ENCODE data around the gene SIGLEC6. TPM values are rescaled to one million over a fixed set of nuclear protein-coding genes. Genes with fewer than 3 reads are reported as not detected.

Gene SIGLEC6
- polyA plus RNA-seq: under 1 TPM in 2 of 3 donors, not detected in 1; 0.05 to 0.34 TPM

DNA sequence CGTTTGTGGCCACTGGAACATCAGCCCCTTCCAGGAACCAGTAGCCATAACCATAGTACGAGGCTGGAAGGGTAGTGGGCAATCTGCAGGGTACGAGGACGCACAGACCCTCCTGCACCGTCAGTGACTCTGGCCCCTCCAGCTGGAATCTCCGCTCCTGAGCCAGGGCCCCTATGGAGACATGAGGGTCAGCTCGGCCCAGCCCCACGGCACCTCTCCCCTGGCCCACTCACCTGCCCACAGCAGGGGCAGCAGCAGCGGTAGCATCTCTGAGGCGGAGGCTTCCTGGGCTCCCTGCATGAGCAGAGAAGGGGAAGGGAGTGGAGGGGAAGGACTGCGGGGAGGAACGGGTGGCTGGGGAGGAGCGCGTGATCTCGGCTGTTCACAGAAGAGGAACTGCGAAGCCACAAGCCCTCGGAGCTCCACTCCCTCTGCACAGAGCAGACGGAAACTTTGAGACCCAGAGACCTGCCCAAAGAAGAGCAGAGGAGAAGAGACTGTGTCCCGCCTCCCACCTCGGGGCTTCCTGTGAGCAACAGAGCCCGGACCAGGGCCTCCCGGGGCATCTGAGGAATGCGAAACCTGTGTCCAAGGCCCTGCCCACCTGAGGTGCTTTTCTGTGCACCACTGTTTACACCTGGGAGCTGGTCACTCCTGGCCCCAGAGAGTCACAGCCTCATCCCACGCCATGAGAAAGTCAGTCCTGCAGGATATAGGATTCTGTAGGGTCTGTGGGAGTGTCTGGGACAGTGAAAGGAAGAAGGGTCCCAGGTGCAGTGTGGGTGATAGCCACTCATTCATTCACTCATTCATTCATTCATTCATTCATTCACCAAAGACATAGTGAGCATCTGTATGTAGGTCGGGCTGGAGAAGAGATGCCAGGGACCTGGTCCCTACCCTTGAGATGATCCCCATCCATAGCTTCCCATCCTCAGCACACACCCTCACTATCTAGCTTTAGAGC is at the start of gene SIGLEC6:
SIGLEC6 (minus strand) TSS at position 322 of the 967 bp plus-strand sequence; CDS start at position 300, 22 bp downstream.
- WGBS, 3 donors: 26 to 29% (median 29%) methylated on average over 25 of the region's 25 CpGs
- no peak within 1 kb of the TSS for H3K27ac ChIP-seq (ENCODE audit: low read depth, low read length)

DNA sequence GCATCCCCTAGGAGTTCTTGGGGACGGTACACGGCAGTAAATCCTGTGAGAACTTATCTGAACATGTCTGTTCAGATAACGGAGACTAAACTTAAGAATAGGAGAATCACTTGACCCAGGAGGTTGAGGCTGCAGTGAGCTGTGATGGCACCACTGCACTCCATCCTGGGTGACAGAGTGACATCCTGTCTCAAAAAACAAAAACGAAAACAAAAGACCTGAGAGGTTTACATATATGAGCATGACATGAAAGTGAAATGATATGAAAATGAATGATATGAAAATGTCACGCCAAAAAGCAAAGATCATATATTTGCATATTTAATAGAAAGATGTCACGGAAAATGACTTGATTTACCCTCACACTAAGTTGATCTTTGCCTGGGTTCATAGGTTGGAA is 45.4 kb upstream of the SIGLEC6 start:
- 87 to 94% (median 92%) methylated on average over 6 of the region's 6 CpGs for WGBS, 3 donors
- H3K27ac ChIP-seq (ENCODE audit: low read depth, low read length): no peak overlapping the region

DNA sequence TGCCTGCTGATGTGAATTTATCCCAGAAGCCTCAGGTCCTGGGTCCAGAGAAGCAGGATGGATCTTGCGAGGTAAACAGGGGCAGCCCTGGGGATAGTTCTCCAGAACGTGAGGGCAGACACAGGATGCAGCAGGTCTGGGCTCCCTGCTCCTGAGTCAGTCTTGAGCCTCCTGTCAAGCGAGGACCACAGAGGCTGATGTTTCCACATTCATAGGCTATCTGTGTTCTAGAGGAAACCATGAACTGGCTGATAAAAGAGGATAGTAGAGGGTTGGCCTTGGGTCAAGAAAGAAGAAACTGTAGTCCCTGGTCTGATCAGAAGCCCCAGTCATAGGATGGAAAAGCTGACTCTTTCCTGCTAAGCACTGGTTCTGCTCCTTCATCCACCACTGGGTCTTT is 41.9 kb upstream of the SIGLEC6 start:
- WGBS, 3 donors: 90 to 98% (median 90%) methylated on average over 3 of the region's 3 CpGs
- no peak overlapping the region for H3K27ac ChIP-seq (ENCODE audit: low read depth, low read length)

DNA sequence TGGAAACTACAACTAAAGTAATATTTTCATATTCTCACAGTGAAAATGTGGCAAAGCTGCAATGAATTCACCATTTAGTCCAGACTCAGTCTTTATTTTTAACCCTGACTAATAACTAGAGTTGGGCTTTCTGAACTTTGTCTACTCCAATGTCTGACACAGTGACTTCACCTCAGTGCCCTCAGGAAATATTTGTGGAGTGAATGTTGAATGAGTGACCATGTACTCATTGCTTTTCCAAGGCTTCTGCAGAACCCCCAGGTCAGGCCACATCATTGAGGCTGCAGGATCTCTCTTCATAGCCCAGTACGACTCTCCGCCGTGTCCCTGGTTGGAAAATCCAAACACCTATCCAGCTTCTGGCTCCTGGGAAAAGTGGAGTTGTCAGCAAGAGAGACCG is 41.4 kb upstream of the SIGLEC6 start:
- no peak overlapping the region for H3K27ac ChIP-seq (ENCODE audit: low read depth, low read length)
- WGBS, 3 donors: 94 to 97% (median 97%) methylated on average over 4 of the region's 4 CpGs

DNA sequence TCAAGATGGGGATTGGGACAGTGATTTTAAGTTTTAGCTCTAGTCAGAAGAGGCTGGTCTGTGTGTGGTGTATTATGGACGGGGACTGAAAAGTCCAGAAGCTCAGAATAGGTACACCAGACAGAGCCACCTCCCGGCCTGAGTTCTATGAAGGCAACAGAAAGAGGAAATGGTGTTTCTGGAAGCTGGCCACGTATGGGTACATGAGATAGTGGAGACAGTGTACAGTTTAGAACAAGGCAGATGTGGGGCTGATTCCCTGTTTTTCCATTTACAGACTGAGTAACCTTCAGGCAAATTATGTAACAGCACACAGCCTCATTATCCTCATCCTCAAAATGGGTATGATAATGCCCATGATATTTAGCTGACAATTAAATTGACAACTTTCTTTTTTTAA is 40.9 kb upstream of the SIGLEC6 start:
- WGBS, 3 donors: 43 to 67% (median 48%) methylated on average over 3 of the region's 3 CpGs
- no peak overlapping the region for H3K27ac ChIP-seq (ENCODE audit: low read depth, low read length)

DNA sequence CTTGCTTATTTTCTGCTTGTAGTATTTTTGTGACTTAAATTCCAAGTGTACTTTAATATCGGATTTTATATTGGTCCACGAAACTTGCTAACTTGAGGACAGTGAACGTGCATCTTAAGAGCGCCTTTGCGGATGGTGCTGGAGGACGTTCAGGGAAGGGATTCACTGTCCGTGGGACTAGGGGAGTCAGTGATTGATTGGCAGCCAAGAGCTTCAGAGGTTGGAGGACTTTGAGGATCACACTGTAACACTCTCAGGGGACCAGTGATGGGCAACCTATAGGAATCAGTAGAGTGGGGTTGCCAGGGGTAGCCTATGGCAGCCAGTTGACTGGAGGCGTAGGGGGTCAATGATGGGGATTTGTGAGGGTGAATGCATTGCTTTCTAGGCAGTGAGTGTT is 40.1 kb upstream of the SIGLEC6 start:
- WGBS, 3 donors: 3 to 6% (median 4%) methylated on average over 8 of the region's 8 CpGs
- no peak overlapping the region for H3K27ac ChIP-seq (ENCODE audit: low read depth, low read length)

DNA sequence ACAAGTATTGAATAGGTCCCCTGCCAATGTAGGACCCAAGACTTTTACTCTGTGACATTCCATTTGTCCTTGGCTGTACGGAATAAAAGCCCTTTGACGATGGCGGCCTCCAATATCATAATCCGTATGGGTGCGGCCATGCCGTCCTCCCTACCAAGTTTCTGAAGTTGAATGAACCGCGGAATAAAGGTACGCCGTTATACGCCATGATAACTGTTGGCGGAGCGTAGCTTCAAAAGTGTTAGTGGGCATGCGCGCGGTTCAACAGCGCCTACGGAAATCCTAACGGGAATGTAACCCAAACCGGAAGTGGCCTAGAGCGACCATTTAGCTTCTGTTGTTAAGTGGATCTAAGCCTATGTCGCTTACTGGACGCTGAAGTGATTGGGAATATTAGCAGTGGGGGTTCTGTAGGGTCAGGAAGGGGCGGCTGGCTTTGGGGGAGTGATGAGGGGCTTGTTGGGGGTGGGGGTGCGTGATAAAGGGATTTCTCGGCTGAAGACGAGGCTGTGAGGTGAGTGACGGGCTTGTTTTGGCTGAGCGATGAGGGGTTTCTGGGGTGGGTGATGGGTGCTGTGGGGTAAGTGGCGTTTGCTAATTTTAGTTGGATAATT is 39.6 kb upstream of the SIGLEC6 start, which contains the start of gene ZNF175:
ZNF175 (plus strand) TSS at position 322 of the 614 bp plus-strand sequence. CDS start 2,047 bp downstream, outside the sequence.
- no peak within 1 kb of the TSS for H3K27ac ChIP-seq (ENCODE audit: low read depth, low read length)
- WGBS, 3 donors: 0 to 1% (median 0%) methylated on average over 30 of the region's 30 CpGs

DNA sequence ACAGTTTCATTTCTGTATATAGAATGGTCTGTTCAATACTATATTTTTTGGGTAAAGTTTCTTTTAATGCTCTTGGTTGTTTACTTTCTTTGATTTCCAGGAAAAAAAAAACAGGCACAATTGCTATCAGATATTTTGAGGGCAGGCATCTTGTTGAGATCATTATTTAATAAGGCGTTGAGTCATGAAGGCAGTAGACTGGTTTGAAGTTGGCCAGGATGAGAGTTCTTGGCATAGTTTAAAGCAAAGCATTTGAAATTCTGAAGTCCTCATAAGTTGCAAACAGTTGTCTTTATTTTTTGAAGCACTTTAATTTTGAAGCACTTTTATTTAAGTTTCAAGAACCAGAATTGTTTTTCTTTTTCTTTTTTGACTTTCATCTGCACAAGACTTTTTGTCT is 37.0 kb upstream of the SIGLEC6 start:
- WGBS, 3 donors: 84 to 89% (median 85%) methylated on average over 1 of the region's 1 CpG
- no peak overlapping the region for H3K27ac ChIP-seq (ENCODE audit: low read depth, low read length)

DNA sequence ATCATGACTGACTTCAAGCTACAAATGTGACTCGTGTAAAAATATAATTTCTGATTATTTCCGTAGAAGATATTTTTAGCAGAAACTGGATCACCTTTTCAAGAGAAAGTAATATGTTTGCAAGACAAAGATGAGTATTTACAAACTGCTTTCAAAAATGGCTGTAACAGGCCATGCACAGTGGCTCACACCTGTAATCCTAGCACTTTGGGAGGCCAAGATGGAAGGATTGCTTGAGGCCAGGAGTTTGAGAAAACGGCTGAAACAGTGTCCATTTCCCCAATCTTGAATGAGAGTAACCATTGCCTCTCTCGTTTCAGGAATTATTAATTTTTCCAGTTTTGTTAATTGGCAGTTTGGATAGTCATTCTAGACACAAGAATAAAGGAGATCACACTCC is 36.1 kb upstream of the SIGLEC6 start:
- no peak overlapping the region for H3K27ac ChIP-seq (ENCODE audit: low read depth, low read length)
- WGBS, 3 donors: 57 to 79% (median 78%) methylated on average over 4 of the region's 4 CpGs

DNA sequence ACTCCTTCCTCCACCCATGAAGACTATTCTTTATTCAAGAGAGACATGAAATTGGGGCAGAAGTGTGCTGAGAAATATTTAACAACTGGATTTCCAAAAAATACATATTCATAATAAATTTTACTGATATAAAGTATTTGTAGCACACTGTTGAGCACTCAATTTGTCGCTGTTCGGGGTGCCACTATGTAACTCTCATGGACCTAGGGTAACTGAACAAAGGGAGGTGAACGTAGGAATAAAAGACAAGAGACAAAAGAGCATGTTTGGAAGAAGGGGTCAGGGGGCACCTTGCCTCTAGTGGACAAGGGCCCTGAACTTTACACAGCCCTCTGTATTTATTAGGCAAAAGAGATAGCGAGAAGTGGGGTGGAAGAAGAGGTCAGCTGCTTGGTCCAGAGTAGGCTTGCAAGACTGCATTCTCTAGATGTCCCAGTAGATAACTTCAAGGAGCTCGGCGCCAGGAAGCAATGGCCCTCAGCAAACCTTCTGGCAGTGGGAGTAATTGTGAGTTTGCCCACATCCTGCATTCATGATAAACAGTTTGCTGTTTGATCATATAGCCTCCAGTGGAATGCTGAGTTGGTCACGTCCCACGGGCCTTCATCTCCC is 35.1 kb upstream of the SIGLEC6 start:
- H3K27ac ChIP-seq (ENCODE audit: low read depth, low read length): no peak overlapping the region
- WGBS, 3 donors: 48 to 64% (median 62%) methylated on average over 8 of the region's 8 CpGs

DNA sequence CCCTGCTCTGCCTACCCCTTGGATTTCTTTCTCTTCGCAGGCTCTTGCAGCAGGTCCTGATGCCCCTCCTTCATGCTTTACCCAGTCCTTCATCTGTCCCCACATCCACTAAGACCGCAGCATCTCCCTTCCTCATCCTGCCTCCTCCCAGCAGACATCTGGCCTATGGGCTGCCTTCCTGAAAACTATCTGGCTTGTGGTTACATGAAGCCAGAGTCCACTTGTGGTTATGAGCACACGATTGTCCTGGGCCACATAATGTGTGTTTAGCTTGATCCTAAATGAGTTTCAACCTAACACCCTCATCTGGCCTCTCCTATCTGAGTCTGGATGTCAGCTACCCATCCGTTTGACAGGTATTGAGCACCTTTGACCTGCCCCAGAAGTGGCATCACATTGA is 34.1 kb upstream of the SIGLEC6 start:
- H3K27ac ChIP-seq (ENCODE audit: low read depth, low read length): no peak overlapping the region
- WGBS, 3 donors: 38 to 47% (median 43%) methylated on average over 4 of the region's 4 CpGs

DNA sequence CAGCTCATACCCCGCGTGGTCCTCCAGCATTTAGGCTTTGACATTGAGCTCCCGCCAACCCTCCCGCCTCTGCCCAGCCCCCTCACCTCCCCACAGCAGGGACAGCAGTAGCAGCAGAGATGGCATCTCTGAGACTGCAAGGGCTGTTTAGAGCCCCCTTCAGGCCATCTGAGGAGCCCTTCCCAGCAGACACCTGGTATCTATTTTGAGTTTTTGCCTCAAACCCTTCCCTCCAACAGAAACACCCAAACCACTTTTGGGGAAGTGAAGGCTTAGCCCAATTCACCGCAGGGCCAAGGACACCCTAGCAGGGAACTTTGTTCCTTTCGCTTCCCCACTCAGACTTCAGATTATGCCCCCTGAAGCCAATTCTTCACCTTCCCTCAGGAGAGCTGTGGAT is 33.3 kb upstream of the SIGLEC6 start:
- 27 to 43% (median 38%) methylated on average over 6 of the region's 6 CpGs for WGBS, 3 donors
- no peak overlapping the region for H3K27ac ChIP-seq (ENCODE audit: low read depth, low read length)

DNA sequence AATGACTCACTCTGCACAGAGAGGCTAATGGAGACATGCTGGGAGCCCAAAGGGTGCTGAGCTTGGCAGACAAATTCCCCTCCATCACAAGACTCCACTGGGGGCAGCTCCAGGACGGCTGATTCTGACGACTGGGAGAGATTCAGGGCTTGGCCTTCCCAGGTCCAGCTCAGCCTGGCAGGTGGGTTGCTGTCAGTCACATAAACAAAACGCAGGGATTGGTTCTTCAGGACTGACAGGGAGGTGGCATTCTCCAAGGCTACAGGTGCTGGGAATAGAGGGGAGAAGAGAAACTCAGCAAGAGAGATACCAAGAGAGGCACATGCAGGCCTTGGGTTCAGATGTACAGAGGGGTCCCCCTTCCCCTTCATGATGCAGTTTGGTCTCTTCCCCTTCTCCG is 28.9 kb upstream of the SIGLEC6 start:
- H3K27ac ChIP-seq (ENCODE audit: low read depth, low read length): no peak overlapping the region
- 18 to 28% (median 21%) methylated on average over 4 of the region's 4 CpGs for WGBS, 3 donors

DNA sequence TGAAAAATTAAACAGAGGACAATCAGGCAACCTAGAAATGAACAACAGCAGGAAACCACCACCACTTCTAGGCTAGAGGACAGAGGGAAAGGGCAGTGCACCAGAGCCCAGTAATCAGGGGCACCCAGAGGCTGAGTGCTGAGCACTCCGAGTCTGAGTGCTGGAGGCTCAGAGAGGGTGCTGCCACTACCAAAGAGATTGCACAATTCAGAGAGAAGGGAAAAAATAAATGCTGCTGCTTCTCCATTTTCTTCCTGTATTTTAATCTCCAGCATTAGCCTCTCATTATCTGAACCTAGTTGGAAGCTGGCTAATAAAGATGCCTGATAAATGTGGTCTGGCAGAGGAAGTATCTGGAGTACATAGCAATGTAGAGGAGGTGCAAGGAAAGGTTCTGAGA is 27.8 kb upstream of the SIGLEC6 start:
- 35 to 71% (median 39%) methylated on average over 1 of the region's 1 CpG for WGBS, 3 donors
- no peak overlapping the region for H3K27ac ChIP-seq (ENCODE audit: low read depth, low read length)

DNA sequence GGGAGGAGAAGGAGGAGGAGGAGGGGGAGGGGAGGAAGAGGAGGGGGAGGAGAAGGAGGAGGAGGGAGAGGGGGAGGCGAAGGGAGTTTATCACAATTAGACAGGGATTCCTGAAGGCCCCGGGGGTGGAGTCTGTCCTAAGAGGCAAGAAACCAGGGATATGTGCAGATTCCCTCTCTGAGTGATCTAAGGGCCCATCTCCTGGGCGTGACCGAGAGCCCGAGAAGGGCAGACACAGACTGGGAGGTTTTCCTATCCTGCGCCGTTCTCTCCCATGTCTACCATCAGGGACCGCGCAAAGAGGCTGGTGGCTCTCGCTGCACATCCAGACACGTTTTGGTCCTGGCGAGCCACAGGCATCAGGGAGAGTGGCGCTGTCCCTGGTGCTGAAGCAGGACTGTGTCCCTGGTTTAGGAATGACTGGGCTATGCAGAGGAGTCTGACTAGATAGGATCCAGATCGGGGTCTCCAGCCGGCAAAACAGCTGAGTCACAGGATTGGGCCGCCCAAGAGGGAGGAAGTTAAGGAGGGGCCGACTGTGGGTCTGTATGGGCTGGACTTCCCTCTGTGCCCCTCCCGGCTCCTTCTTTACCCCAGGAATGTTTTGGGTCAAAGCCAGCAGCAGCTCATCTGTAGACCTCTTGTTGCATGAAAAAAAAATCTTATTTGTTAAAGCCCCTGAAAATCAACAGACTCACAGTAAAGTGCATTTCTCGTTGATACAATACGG is 21.7 kb upstream of the SIGLEC6 start:
- 6 to 9% (median 7%) methylated on average over 20 of the region's 20 CpGs for WGBS, 3 donors
- H3K27ac ChIP-seq (ENCODE audit: low read depth, low read length): no peak overlapping the region

DNA sequence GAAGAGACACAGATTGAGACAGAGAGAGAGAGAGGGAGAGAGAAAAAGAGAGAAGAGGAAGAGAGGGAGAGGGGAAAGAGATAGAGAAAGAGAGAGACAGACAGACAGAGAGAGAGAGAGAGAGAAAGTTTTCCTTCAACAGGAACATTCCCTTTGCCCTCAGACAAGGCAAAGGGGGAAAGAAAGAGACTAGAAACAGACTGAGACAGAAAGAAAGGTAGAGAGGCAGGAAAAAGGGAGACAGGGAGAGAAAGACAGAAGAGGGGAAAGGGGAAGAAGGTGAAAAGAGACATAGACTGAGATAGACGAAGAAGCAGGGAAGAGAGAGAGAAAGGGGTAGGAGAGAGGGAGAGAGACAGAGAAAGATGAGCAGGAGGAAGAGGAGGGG is 21.1 kb upstream of the SIGLEC6 start:
- H3K27ac ChIP-seq (ENCODE audit: low read depth, low read length): no peak overlapping the region
- 16 to 33% (median 22%) methylated on average over 1 of the region's 1 CpG for WGBS, 3 donors

DNA sequence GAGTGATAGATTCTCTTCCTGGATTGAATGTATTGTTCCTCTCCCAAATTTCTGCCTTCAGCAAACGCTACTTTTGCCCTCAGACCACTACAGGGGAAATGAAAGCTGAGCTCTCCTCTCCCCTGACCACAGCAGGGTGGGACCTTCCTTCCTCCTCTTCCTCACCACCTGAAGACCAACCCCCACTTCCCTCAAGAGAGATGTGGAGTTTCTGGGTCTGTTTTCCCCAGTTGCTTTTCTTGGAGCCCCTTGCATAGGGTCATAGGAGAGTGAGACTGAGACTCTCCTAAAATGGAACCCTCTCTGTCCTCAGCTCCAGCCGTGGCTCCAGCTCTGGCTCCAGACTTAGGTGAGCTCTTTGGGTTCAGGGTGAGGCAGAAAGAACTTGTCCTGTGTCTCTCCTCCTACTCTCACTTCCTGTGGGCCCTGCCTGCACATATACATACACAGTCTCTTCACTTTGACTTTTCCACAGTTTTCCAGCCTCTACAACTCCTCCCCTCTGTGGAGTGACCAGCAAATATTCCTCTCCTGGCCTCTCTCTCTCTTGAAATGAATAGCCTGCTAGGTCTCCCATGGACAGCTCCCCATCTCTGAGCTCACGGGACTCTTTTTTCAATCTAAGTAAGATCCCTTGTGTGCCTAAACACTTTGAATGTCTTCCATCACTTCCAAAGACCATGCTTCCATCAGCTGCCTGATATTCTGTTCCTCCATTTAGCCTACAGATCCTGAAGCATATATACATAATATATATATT is 20.4 kb upstream of the SIGLEC6 start:
- 49 to 51% (median 51%) methylated on average over 3 of the region's 3 CpGs for WGBS, 3 donors
- no peak overlapping the region for H3K27ac ChIP-seq (ENCODE audit: low read depth, low read length)
